LNCaP clone FGC (cell line): ENCODE data around the gene ISY1.
"Not testable (repeated sequence)": the region's sequence is repeated elsewhere in the genome, so short reads cannot be mapped to it uniquely, and the experiment has no call there.

Experiments used
- DNase-seq: peaks from one replicate; pipeline ENCODE4 v3.0.0-alpha.2; 2011; ENCODE audit warnings: low read depth
- H3K4me3 ChIP-seq: 2 replicates; pipeline ENCODE4 v1.5.1; 2011; ENCODE audit warnings: mild to moderate bottlenecking, low read depth, low read length, control low read depth
- TF ChIP-seq, protein P1 (sequence below): IDR thresholded peaks from 2 replicates; pipeline ENCODE4 v1.5.1; 2012; ENCODE audit warnings: mild to moderate bottlenecking; ENCODE audit not compliant: control insufficient read depth, insufficient read depth; ENCODE audit errors: extremely low read depth

Gene ISY1

GRCh38 chr3:129101370-129102138, 59.3 kb downstream of the ISY1 start:
- no peak for DNase-seq
- H3K4me3 ChIP-seq: no peak overlapping the region
- TF ChIP-seq, protein P1, sequence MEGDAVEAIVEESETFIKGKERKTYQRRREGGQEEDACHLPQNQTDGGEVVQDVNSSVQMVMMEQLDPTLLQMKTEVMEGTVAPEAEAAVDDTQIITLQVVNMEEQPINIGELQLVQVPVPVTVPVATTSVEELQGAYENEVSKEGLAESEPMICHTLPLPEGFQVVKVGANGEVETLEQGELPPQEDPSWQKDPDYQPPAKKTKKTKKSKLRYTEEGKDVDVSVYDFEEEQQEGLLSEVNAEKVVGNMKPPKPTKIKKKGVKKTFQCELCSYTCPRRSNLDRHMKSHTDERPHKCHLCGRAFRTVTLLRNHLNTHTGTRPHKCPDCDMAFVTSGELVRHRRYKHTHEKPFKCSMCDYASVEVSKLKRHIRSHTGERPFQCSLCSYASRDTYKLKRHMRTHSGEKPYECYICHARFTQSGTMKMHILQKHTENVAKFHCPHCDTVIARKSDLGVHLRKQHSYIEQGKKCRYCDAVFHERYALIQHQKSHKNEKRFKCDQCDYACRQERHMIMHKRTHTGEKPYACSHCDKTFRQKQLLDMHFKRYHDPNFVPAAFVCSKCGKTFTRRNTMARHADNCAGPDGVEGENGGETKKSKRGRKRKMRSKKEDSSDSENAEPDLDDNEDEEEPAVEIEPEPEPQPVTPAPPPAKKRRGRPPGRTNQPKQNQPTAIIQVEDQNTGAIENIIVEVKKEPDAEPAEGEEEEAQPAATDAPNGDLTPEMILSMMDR: no peak

- DNase-seq: no peak
- TF ChIP-seq, protein P1: no peak
- H3K4me3 ChIP-seq: no peak overlapping the region
These were observed 60.6 kb downstream of the ISY1 start for GRCh38 chr3:129100274-129100673.

DNA sequence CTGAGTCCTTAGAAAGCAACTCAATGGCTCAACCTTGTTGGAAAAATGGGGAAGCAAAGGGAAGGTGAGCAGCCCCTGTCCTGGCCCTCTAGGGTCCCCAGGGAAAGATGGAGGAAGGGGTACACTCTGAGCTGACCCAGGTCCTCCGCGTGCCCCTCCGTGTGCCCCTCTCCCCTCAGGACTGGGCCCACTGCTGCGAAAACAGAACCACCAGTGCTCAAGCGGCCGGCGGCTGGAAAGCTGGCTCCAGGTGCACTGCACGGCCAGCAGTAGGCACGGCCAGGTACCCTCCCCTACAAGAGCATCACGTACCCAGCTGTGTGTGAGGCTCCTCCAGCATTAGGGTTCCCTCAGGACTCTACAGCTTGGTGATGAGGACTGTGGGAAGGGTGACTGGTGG, 65.6 kb downstream of the ISY1 start:
- no peak for DNase-seq
- TF ChIP-seq, protein P1: no peak
- no peak overlapping the region for H3K4me3 ChIP-seq

DNA sequence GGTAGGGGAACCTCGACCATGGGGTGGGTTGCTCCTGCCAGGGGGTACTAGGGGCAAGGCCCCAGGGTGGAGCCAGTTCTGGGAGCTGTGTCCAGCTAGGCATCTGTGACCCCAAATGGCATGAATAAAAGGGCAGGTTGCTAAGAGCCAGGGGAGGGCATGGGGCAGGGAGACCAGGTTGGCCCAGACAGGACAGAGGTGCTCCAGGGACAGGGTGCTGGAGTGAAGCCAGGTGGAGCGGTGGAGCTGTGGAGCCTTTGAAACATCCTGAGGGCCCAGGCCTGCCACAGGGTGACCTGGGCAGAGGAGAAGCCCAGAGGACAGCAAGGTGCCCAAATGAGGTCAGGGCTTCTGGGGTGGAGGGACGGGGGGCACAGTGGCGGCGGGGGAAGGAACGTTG, 72.6 kb downstream of the ISY1 start:
- not testable (repeated sequence) for DNase-seq, H3K4me3 ChIP-seq

GRCh38 chr3:129087904-129088303, 73.0 kb downstream of the ISY1 start:
- peak; percentile 36 for DNase-seq

GRCh38 chr3:129087138-129087702, 73.6 kb downstream of the ISY1 start:
- TF ChIP-seq, protein P1: no peak
- no peak for DNase-seq
- H3K4me3 ChIP-seq: no peak overlapping the region

More at GRCh38 chr3:129087904-129088303, 73.0 kb downstream of the ISY1 start:
- H3K4me3 ChIP-seq: not testable (repeated sequence)

- no peak overlapping the region for H3K4me3 ChIP-seq
- TF ChIP-seq, protein P1: no peak
- no peak for DNase-seq
These were observed 75.0 kb downstream of the ISY1 start for GRCh38 chr3:129085818-129086217.

GRCh38 chr3:129085165-129085715, 75.6 kb downstream of the ISY1 start:
- TF ChIP-seq, protein P1: no peak
- no peak overlapping the region for H3K4me3 ChIP-seq
- DNase-seq: no peak
